Activated CD4-positive, alpha-beta T cell treated with anti-CD3 and anti-CD28 coated beads, Interleukin-2, Interleukin-4, amounts not matched to agents 100 ng/mL and 50 ng/mL, durations not matched to agents 16 hours and 8 hours (primary cell): ENCODE data around the gene CD207.
"Not testable (repeated sequence)": the region's sequence is repeated elsewhere in the genome, so short reads cannot be mapped to it uniquely, and the experiment has no call there.

Experiments
- DNase-seq: peaks from one replicate; pipeline ENCODE4 v3.0.0-alpha.2; 2020; ENCODE audit warnings: low spot score

CD207 gene

DNA sequence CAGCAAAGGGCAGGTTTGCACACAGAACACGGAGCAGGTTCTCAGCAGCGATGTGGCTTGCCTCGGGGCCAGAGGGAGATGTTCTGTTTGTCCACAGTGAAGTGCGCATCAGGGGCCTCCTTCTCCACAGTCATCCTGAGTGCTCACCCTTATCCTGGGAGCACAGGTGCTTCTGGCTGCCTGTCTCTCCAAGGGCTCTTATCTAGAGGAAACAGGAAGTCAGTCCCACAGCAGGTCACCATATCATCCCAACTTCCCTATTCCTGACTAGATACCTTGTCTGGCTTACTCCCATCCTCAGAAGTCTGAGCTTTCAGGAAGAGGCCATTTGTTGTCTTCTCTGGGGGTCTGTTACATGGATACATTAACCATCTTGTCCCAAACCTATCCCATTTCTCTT lies at the start of gene CD207:
Gene CD207, minus strand, starts transcription at position 174 of the 400 bp plus-strand sequence. Its CDS starts 40 bp downstream, at position 134.
- no peak for DNase-seq

DNA sequence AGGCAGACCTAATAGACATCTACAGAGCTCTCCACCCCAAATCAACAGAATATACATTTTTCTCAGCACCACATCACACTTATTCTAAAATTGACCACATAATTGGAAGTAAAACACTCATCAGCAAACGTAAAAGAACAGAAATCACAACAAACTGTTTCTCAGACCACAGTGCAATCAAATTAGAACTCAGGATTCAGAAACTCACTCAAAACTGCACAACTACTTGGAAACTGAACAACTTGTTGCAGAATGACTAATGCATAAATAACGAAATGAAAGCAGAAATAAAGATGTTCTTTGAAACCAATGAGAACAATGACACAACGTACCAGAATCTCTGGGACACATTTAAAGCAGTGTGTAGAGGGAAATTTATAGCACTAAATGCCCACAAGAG lies 42.9 kb upstream of the CD207 start:
- DNase-seq: peak; percentile 78

DNA sequence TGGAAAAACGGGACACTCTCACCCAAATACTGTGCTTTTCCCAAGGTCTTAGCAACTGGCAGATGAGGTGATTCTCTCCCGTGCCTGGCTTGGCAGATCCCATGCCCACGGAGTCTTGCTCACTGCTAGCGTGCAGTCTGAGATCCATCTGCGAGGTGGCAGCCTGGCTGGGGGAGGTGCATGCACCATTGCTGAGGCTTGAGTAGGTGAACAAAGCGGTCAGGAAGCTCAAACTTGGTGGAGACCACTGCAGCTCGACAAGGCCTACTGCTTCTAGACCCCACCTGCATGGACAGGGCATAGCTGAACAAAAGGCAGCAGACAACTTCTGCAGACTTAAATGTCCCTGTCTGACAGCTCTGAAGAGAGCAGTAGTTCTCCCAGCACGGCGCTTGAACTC lies 40.5 kb upstream of the CD207 start:
- DNase-seq: not testable (repeated sequence)

- no peak for DNase-seq
Measured at GRCh38 chr2:70873541-70873940, 37.9 kb upstream of the CD207 start.

DNA sequence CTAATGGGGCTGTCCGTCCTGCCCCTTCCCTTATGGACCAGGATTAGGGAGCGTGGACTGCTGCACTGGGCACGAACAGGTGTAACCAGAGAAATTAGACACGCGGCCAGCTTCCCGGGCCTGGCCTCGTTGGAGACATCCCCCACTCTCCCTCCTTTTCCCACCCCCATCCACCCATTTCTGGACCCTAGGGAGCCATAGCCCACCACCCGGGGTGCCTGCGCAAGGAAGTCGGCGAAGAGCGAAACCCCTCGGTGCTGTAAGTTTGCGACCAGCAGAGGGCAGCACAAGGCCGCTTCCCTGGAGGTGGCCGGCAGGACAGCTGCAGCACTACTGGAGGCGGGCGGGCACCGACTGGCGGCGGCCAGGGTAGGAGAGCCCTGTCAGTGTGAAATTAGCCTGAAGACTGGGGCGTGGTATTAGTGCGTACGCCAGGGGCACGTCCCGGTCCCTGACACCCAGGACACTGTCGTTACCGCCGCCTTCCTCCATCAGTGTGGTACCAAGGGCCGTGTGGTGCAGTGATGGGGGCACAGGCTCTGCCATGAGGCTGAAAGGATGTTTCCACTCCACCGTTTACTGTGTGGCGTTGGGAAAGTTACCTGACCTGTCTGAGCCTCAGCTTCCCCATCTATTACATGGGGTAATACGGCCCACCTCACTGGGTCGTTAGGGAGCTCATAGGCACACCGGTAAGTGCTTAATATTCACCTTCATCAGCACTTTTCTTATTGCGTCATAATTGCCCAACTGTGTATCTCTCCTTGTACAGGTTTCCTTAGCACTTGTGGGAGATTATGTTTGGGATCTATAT lies 36.0 kb upstream of the CD207 start:
- peak; percentile 91 for DNase-seq

- no peak for DNase-seq
Measured at GRCh38 chr2:70870790-70871189, 35.2 kb upstream of the CD207 start.

GRCh38 chr2:70868970-70869369 lies 33.4 kb upstream of the CD207 start:
- DNase-seq: no peak

- peak; percentile 83 for DNase-seq
Measured at GRCh38 chr2:70861777-70862625, 26.4 kb upstream of the CD207 start.

GRCh38 chr2:70855667-70856066 lies 20.1 kb upstream of the CD207 start:
- DNase-seq: no peak

DNA sequence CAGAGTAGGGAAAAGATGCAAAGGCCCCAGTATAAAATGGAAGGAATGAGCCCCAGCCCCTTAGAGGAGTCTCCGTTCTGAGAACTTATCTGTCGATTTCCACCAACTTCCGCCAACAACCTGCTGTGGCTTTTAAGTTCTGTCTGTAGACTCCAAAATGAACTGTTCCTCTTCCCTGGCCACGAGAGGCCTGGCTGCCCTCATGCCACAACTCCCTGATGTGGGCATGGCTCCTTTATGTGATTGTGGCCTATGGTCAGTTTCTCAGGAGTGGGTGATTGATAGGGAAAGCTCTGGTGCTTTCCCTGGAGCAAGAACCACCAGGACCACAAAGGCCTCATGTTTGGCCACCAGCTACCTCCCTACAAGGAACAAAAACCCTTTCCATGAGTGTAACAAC lies 18.8 kb upstream of the CD207 start:
- no peak for DNase-seq

GRCh38 chr2:70852824-70853223 lies 17.2 kb upstream of the CD207 start:
- no peak for DNase-seq

DNA sequence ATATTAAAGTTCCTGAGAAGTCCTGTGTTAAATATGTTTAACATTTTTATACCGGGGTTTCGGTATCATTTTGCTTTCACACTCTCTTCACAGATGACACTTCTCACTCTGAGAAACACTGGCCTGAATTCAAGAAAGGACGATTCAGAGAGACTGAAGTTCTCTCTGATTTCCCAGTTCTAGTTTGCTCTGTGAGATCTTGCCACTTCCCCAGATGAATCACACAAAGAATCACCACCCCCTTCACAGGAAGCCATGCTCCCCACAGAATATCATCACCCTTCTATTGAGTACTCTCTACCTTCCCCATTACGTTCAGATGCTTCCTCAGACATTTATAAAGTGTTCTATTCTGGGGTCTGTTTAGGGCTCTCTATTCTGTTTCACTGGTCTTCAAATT lies 16.1 kb upstream of the CD207 start:
- peak; percentile 91 for DNase-seq

GRCh38 chr2:70850925-70851324 lies 15.3 kb upstream of the CD207 start:
- no peak for DNase-seq

- no peak for DNase-seq
Measured at GRCh38 chr2:70842401-70842800, 6.8 kb upstream of the CD207 start.

GRCh38 chr2:70837980-70838925 lies 2.6 kb upstream of the CD207 start:
- DNase-seq: no peak

GRCh38 chr2:70834881-70835280 lies 735 bp downstream of the CD207 start:
- no peak for DNase-seq

DNA sequence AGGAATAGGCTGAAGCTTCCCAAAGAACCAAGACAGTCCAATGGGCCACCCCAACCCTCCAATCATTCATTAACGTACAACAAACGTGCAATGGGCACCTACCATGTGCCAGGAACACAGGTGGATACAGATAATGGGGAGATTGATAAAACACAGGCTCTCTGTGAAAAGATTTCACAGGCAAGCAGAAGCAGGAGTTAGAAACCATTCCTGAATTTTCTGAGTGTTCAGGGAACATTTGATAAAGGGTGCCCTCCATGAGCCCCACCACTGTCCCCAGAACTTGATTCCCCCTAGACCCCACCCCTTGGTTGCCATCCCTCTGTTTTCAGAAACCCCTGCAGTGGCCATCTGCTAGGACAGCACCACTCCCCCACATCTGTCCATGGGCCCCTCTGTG lies 1.5 kb downstream of the CD207 start:
- no peak for DNase-seq

GRCh38 chr2:70833246-70833645 lies 2.4 kb downstream of the CD207 start:
- no peak for DNase-seq

DNA sequence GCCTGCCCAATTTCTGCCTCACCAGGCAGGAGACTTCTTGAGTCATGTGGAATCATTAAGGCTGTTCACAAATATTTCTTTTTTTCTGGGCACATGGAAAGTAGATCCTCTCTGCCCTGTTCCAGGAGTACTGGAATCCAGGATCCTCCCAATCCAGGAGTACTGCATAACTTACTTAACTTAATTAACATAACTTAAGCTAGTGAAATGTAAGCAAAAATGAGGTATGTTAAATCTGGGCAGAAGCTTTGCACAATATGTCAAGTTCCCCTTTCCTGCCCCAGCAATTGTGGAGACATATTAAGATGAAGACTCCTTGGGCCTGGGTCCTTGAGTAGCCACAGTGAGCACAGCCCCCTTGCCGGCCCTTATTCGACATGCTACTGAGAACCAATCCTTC lies 3.2 kb downstream of the CD207 start:
- DNase-seq: no peak

- DNase-seq: no peak
Measured at GRCh38 chr2:70831861-70832260, 3.8 kb downstream of the CD207 start.

- no peak for DNase-seq
Measured at GRCh38 chr2:70830366-70830765, 5.2 kb downstream of the CD207 start.

DNA sequence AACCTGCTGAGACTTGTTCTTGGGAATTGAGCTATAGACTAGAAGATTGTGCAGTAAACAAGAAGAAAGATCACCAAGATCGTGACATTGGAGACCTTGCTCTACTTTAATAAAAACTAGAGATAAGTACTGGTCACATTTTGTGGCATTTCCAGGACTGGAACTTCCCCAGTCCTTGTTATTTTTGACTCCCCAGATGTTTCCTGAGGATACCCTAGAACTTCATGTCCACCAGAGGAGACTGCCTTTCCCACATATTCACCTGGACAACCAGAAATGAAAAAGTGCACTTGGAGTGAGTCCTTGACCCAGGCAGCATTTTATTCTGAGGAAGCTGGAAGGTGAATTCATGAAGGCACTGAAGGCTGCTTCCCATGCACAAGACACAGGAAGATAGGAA lies 5.7 kb downstream of the CD207 start:
- no peak for DNase-seq
